GM21786 (cell line): ENCODE results near the gene UBL3.
A peak's percentile ranks its signal among the peaks of the same experiment; 100 is the strongest.

Source experiments
- ATAC-seq: cut with Tn5 transposase; IDR thresholded peaks from one replicate; pipeline ENCODE4 v1.9.1; 2021; ENCODE audit not compliant: unreplicated experiment

The UBL3 gene

DNA sequence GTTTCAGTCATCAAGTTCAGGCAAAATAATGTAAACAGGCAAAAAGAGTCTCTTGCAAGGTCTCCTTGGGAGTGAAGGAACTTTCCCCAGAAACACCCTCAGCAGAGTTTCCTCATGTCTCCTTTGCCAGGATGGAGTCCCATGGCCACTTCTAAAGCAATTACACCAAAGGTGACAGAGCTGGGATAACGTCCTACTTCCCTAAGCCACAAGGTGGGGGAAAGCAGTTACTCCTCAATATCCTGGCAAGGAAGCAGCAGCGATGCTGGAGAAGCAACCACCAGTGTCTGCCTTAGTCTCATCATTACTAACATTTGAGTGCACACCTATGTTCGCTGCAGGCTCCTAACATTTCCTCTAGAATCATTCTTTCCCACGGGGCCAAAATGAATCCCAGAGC is 88.6 kb downstream of the UBL3 start:
- ATAC-seq = no peak

DNA sequence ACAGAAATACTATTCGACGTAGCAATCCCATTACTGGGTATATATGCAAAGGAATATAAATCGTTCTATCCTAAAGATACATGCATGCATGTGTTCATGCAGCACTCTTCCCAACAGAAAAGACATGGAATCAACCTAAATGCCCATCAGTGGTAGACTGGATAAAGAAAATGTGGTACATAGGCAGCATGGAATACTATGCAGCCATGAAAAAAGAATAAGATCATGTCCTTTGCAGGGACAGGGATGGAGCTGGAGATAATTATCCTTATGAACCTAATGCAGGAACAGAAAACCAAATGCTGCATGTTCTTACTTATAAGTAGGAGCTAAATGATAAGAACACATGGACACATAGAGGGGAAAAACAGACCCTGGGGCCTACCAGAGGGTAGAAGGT is 89.3 kb downstream of the UBL3 start:
- no peak for ATAC-seq

DNA sequence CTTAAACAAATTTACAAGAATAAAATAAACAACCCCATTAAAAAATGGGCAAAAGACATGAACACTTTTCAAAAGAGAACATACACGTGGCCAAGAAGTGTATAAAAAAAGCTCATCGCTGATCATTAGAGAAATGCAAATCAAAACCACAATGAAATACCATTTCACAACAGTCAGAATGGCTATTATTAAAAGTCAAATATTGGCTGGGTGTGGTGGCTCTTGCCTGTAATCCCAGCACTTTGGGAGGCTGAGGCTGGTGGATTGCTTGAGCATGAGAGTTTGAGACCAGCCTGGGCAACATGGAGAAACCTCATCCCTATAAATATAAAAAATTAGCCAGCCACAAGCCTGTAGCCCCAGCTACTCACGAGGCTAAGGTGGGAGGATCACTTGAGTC is 89.9 kb downstream of the UBL3 start:
- ATAC-seq = no peak

DNA sequence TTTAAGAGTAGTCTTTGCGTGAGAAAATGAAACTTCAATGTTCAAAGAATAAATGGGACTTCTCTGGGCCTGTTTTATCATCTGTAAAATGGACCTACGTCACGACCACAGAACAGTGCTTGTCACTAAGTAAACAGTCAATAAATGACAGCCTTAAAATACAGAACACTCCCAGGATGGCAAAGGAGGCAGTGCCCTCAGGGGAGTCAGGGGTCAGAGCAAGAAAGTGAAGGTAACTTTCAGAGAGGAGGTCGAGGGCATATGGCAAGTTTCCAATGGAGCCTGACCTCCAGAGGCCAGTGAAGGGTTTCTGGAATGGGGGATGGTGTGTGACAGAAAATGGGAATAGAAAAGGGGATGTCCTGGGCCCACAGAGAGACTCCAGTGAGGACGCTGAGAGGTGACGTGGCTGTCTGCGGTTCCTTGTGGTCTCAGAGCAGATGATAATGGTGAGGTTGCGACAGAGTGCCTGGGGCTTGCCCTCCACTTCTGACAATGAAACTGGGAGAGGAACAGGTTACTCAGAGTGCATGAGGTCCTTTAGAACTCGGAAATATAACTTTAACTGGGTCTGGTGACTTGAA is 91.8 kb downstream of the UBL3 start:
- peak; percentile 89 for ATAC-seq

DNA sequence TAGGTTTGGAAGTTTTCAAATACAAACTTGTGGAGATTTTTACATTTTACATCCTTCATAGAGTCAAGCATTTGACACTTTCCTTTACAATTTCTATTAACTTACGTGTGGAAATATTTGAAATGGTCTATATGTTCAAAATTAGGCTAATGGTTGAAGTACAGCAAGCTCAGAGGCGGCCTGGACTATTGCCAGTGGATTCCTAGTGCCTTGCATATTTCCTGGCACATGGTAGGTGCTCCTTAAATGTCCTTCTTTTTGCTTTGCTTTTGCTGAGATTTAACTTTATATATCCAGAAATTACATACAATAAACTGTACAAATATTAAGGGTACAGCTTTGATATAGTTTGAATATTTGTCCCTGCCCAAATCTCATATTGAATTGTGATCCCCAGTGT is 93.9 kb downstream of the UBL3 start:
- no peak for ATAC-seq

DNA sequence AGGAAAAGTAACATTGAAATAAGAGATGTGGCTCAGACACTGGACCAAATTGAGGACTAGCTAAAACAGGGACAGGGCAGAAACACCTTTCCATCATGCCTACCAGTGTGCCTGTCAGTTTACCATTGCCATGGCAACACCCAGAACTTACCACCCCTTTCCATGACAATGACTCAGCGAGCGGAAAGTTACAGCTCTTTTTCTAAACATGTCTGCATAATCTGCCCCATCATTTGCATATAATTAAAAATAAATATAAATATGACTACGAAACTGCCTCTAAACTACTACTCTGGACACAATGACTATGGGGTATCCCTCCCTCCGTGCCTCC is 96.0 kb downstream of the UBL3 start:
- ATAC-seq = no peak

DNA sequence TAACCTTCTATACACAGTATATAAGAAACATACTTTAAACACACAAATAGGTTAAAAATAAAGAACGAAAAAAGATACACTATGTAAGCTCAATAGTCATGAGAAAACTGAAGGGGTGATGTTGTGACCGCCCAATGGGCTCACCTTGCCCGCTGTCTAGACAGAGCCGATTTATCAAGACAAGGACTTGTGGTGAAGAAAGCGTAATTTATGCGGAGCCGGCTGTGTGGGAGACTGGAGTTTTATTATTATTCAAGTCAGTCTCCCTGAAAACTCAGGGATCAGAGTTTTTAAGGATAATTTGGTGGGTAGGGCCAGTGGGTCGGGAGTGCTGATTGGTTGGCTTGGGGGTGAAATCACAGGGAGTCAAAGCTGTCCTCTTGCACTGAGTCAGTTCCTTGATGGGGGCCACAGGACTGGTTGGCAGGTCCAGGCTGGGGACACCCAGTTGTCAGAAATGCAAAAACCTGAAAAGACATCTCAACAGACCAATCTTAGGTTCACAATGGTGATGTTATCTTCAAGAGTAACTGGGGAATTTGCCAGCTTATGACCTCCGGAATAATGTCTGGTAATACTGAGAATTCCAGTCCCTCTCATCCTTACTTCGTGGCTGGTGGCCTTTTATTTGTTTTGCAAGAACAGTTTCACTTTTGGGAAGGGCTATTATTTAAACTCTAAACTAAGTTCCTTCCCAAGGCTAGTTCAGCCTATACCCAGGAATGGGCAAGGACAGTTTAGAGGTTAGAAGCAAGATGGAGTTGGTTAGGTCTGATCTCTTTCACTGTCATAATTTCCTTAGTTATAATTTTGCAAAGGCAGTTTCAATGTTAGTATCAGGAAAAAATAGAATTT is 96.6 kb downstream of the UBL3 start:
- ATAC-seq = no peak

DNA sequence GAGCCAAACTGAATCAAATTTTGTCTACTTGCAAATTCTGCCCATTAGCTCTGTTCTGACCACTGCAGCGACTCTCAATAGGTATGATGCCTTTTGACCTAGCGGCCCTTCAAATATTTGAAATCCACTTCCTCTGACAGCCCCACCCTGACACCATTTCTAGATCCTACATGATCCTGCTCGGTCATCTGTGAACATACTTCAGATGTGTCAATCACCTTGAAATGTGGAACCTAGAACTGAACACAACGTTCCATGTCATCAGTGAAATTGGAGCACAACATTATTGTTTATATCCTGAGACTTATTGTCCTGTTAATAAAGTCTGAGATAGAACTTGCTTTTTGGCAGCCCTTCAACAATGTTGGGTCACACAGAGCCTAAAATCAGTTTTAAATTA is 98.2 kb downstream of the UBL3 start:
- ATAC-seq = no peak

DNA sequence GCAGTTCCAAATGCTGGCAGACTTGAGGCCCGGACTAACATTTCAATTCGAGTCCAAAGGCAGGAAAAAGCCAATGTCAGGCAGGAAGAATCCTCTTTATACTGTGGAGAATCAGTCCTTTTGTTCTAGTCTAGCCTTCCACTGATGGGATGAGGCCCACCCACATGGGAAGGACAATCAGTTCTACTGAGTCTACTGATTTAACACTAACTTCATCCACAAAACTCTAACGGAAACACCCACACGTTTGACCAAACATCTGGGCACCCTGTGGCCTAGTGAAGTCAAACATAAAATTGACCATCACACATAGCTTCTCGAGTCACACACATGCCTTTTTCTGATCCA is 100.3 kb downstream of the UBL3 start:
- ATAC-seq = no peak

DNA sequence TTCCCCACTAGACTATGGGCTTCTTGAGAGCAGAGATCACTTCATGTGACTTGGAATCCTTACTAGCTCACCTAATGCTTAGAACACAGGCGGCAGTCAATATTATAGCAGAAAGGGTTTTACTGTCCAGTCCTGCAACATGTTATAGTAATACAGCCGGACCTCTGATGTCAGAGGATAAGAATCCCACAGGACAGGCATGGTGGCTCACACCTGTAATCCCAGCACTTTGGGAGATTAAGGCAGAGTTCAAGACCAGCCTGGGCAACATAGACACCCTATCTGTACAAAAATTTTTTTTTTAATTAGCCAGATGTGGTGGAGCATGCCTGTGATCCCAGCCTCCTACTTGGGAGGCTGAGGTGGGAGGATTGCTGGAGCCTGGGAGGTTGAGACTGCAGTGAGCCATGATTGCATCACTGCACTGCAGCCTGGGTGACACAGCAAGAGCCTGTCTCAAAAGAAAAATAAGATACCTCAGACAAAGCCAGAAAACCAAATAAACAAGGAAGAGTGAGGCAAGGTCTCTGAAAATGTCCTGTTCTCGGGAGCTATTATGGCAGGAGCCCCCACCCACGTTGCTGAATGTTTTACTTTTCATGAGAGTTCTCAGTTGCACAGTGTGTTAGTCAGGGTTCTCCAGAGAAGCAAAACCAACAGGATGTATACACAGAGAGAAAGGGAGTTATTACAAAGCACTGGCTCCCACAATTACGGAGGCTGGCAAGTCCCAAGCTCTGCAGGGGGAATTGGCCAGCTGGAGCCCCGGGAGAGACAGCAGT is 100.8 kb downstream of the UBL3 start:
- ATAC-seq = no peak

DNA sequence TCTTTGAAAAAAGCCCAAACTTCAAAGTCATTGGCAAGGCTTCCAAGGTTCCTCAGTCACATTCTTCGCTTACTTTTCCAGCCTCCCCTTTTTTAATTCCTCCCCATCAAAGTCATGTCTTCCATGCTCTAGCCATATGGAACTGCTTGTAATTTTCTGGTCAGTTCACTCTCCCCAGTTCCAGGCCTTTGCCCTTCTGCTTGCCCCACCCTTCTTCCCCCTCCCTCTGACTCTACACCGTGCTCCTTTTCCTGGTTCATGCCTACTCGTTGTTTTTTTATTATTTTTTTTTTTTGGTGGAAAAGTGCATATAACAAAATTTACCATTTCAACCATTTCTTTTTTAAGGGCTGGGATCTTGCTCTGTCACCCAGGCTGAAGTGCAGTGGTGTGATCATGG is 102.3 kb downstream of the UBL3 start:
- no peak for ATAC-seq

DNA sequence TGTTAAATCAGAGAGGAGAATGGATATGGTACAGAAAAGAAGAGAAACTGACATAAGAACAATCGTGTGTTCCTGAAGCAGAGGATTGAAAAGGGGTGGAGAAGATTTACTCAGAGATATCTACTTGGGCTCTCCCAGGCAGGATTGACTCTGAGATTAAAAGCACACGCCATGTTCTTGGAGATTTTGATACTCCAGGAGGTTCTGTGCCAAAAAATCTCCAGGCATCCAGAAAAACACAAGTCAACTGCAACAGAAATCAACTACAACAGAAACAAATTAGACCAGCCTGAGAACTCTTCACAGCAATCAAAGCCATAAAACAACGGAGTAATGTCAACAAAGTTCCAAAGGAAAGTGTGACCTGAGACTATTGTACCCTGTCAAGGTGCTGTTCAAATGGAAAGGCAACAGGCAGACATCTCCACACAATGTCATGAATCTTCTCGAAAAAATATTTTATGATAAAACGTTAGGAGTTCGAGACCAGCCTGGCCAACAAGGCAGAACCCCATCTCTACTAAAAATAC is 104.2 kb downstream of the UBL3 start:
- no peak for ATAC-seq

DNA sequence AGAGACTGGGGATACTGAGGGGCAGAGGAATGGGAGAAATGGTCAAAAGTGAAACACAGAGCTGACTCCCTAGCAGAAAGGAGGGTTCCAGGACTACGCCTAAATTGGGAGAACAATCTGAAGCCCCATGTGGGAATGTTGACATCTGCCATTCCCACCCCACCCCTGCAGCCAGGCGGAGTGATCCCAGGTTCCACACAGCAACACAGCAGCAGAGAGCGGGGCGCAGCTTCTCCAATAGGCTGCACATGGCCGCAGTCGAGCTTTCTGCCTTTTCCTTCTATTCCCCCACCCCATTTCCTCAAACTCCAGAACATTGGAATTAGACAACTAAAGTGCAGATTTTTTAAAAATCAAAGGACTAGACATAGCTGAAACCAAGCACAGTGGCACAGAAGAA is 104.7 kb downstream of the UBL3 start:
- no peak for ATAC-seq

DNA sequence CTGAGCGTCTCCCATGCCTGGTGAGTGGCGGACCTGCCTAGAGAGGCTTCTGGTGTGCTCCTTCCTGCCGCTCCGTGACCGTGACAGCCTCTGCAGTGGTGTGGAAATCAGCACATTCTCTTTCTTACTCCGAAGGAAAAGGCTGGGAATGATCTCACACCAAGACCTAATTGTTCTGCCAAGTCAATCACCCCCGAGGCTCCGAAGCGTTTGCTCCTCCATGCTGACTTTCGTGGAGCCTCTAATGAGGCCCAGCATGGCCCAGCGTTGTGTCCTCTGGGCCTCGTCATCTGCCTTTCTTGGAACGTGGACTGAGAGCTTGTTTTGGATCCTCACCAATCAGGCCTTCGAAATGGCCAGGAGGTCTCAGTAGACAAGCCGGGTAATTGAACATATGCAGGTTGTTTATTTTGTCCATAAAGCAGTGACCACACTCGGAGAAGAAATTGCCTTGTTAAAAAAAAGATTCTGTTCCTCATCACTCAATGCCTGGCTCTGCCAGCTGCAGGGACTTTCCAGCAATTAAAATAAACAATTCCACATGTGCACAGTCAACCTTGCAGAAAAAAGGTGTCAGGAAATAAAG is 107.1 kb downstream of the UBL3 start:
- no peak for ATAC-seq

DNA sequence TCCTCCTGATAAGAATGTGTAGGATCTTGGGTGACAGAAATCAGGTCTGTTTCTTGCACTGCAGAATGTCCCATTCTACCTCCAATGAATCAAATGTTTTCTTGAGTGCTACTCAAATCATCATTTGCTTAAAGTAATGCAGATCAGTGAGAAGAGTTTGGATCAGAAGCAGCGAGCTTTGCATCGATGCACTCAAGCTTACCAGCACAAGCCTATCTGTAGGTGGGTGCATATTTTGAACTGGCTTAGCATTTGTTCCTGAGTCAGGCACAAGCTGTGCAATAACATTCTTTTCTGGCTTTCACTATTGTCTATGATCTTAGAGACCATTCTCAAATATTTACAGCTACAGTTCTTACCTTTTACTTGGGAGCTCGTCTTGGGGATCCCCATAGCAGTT is 109.5 kb downstream of the UBL3 start:
- no peak for ATAC-seq

DNA sequence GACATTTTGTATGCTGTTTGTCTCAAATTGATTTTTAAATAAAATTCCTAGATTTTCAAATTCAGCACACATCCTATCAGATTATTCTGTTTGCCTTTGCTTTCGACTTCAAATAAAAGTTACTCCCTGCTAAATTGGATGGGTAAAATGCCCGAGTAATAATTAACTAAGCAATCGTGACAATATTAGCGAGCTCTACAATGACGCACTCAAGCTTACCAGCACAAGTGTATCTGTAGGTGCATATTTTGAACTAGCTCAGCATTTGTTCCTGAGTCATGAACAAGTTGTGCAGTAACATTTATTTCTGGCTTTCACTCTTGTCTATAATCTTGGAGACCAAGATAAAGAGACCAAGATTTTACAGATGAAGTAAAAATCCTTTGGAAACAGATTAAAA is 113.4 kb downstream of the UBL3 start:
- no peak for ATAC-seq

DNA sequence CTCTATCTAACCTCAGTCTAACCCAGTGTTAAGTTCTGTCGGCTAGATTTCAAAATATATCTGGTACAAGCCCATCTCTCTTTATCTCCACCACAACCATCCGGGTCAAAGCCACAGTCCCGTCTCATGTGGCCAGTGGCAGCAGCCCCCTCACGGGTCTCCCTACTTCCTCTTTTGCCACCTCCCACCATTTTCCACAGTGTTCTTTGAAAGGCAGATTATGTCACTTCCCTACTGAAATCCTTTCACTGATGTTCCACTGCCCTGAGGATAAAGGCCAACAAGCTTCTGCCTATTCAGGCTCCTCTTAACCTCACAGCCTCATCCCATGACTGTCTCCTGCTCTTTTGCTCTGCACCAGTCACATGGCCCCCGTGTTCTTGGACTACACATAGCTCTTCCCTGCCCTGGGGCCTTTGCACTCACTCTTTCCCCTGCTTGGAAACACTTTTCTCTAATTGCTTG is 117.2 kb downstream of the UBL3 start:
- ATAC-seq = no peak

DNA sequence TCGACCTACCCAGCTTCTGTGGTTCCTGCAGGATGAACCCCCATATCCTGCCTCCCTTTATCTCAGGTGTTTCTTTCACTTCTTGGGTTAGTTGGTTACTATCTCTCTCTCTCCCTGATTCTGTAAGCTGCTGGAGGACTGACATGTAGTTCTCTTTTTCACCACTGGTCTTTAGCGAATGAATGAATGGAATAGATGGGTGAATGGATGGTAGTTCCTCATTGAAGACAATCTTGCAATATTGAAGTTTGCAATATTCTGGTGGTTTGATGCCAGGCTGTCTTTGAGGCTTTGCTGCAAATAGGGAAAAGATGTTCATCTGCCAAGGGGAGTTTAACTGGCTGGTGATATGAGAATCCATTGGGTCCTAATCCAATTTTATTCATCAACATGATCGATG is 120.2 kb downstream of the UBL3 start:
- no peak for ATAC-seq

DNA sequence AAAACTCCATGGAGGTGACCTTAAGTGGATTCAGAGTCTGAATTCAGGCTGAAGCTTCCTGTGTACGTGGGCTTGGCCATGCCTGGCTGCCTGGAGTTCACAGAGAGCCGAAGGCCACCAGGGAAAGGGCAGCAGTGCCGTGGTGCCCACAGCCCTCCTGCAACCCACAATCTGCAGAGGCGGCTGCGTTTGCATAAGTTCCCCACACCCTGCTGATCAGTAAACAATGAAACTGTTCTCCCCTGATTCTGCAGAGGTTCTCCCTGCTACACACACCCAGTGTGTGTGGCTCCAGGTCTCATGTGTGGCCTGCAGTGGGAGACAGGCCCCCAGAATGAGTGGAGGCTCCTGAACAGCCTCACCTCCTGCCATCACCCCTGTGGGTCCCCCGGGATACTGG is 128.0 kb downstream of the UBL3 start:
- ATAC-seq = no peak

DNA sequence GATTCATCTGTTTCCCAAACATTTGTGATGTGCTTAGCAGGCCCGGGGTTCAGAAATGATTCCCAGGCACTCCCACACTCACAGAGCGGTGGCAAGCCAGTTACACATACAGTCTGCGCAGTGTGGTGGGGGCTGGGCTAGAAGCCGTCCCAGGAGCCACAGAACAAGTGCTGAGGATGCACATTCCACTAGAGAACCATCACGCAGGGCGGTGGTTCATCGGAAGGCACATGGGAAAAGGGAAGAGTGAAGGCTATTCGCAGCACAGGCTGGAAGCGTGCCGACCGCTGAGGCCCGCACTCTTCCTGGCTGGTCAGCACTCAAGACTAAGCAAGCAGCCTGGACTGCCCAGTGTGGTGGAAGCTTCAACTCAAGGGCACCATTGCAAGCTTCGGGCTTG is 128.7 kb downstream of the UBL3 start:
- no peak for ATAC-seq

DNA sequence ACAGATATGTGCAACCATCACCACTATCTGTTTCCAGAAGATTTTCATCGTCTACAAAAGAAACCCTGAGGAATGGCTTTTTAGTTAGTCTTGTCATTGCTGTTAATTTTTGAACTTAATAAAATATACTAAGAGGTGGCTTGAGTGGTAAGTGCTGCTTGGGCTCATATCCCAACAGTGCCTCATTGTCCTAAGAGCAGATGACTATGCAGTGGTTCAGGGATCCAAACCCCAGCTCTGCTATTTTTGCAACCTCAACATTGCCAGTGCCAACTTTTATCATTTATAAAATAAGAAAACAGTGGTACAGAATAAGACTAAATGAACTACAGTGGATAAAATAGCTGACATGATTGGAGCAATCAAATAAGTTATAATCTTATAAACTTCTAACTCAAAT is 131.7 kb downstream of the UBL3 start:
- no peak for ATAC-seq

DNA sequence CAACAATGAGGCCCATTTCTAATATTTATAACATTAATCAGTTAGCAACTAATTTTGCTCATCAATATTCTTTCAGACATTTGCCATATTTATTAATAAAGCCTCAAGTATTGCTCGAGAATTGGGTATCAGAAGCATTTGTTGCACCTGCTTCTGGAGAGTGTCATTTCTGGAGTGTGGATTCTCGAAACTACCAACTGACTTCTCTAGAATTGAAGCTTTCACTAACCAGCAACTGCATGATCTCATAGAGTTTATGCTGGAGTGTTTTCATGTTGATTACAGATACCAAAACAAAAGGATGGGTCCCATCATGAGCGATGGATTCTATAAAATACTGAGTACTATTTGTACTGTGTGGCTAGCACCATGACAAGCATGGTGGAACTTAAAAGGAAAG is 133.9 kb downstream of the UBL3 start:
- ATAC-seq = no peak
